HL-60 (cell line): ENCODE data around the gene PDPN.

Experiments
- TF ChIP-seq, protein P1 (sequence below): IDR thresholded peaks from one replicate; pipeline ENCODE4 v1.5.1; 2011; ENCODE audit warnings: low read length, control low read depth, inconsistent platforms; ENCODE audit not compliant: insufficient read depth
- TF ChIP-seq, protein P2 (sequence below): IDR thresholded peaks from 2 replicates; pipeline ENCODE4 v1.6.1; 2012; ENCODE audit warnings: low read depth; ENCODE audit not compliant: insufficient replicate concordance

DNA sequence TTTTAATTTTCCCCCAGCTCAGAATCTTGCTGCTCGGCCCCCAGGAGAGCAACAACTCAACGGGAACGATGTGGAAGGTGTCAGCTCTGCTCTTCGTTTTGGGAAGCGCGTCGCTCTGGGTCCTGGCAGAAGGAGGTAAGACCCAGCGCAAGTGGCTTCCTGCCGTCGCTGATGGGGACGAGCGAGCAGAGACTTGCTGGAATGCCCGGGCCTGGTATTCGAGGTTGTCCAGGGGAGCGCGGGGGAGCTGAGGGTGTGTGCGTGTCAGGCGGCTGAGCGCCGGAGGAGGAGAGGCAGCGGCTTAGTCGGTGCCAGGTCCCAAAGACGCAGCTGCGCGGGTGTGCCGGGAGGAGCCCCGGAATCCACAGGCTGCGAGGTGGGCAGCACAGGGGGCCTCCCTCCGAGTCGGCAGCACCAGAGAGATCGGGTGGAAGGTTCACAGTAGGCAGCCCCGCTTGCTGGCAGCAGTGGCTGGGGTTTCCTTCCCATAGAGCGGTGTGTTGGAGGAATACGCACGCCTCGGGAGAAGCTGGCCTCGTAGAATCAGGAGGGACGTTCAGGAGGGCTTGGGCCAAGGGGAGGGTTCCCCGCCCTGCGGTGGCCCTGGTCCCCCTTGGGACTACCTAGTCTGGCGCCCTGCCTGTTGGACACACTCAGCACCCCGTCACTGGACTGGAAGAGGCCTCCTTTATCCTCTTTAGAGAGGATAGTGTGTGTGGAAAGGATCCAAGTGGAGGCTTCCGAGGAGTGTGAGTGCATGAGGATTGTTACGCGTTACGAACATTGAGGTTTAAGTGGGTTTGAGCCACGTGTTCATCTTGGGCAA lies 547 bp downstream of the PDPN start:
- TF ChIP-seq, protein P1, sequence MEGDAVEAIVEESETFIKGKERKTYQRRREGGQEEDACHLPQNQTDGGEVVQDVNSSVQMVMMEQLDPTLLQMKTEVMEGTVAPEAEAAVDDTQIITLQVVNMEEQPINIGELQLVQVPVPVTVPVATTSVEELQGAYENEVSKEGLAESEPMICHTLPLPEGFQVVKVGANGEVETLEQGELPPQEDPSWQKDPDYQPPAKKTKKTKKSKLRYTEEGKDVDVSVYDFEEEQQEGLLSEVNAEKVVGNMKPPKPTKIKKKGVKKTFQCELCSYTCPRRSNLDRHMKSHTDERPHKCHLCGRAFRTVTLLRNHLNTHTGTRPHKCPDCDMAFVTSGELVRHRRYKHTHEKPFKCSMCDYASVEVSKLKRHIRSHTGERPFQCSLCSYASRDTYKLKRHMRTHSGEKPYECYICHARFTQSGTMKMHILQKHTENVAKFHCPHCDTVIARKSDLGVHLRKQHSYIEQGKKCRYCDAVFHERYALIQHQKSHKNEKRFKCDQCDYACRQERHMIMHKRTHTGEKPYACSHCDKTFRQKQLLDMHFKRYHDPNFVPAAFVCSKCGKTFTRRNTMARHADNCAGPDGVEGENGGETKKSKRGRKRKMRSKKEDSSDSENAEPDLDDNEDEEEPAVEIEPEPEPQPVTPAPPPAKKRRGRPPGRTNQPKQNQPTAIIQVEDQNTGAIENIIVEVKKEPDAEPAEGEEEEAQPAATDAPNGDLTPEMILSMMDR: no peak
- TF ChIP-seq, protein P2, sequence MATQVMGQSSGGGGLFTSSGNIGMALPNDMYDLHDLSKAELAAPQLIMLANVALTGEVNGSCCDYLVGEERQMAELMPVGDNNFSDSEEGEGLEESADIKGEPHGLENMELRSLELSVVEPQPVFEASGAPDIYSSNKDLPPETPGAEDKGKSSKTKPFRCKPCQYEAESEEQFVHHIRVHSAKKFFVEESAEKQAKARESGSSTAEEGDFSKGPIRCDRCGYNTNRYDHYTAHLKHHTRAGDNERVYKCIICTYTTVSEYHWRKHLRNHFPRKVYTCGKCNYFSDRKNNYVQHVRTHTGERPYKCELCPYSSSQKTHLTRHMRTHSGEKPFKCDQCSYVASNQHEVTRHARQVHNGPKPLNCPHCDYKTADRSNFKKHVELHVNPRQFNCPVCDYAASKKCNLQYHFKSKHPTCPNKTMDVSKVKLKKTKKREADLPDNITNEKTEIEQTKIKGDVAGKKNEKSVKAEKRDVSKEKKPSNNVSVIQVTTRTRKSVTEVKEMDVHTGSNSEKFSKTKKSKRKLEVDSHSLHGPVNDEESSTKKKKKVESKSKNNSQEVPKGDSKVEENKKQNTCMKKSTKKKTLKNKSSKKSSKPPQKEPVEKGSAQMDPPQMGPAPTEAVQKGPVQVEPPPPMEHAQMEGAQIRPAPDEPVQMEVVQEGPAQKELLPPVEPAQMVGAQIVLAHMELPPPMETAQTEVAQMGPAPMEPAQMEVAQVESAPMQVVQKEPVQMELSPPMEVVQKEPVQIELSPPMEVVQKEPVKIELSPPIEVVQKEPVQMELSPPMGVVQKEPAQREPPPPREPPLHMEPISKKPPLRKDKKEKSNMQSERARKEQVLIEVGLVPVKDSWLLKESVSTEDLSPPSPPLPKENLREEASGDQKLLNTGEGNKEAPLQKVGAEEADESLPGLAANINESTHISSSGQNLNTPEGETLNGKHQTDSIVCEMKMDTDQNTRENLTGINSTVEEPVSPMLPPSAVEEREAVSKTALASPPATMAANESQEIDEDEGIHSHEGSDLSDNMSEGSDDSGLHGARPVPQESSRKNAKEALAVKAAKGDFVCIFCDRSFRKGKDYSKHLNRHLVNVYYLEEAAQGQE: no peak
